Lower leg skin (tissue), 3 donors: Measurements from ENCODE around the gene ZGRF1.

ENCODE experiments used
- POLR2A ChIP-seq, 2 donors: fragments of 450-650 bp; IDR thresholded peaks; one replicate each; pipeline ENCODE4 v1.6.1; 2016 to 2017; ENCODE audit warnings: antibody characterized with exemption in 2 of 2, mild to moderate bottlenecking in 1 of 2, moderate library complexity in 1 of 2
- TF ChIP-seq, protein P1 (sequence below), 3 donors: fragments of 450-650 bp; IDR thresholded peaks; one replicate each; pipeline ENCODE4 v1.5.1; 2016; ENCODE audit warnings: antibody characterized with exemption in 3 of 3, mild to moderate bottlenecking in 3 of 3, moderate library complexity in 2 of 3

DNA sequence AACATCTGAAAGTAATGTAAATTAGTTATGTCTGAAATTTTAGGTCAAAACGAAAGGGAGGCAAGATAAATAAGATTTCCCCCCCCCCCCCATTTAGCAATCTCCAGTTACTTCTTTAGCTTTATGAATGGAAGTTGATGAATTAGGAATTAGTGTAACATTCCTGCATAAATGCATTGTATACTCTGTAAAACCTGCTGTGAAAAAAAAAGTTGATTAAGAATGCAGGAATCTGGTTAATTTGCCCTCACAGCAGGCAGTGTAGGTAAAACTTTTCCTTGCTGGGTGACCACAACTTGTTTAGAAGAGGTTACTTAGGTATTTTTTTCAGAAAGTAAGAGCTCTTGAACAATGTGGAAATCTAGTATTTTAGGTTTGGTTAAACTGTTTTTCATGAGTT lies 15.5 kb upstream of the ZGRF1 start:
- TF ChIP-seq, protein P1, sequence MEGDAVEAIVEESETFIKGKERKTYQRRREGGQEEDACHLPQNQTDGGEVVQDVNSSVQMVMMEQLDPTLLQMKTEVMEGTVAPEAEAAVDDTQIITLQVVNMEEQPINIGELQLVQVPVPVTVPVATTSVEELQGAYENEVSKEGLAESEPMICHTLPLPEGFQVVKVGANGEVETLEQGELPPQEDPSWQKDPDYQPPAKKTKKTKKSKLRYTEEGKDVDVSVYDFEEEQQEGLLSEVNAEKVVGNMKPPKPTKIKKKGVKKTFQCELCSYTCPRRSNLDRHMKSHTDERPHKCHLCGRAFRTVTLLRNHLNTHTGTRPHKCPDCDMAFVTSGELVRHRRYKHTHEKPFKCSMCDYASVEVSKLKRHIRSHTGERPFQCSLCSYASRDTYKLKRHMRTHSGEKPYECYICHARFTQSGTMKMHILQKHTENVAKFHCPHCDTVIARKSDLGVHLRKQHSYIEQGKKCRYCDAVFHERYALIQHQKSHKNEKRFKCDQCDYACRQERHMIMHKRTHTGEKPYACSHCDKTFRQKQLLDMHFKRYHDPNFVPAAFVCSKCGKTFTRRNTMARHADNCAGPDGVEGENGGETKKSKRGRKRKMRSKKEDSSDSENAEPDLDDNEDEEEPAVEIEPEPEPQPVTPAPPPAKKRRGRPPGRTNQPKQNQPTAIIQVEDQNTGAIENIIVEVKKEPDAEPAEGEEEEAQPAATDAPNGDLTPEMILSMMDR (IDR thresholded peaks at IDR 0.05) = no peak
- TF ChIP-seq POLR2A (IDR thresholded peaks at IDR 0.05) = no peak
